ENCODE results near the gene TRPV2.

DNA sequence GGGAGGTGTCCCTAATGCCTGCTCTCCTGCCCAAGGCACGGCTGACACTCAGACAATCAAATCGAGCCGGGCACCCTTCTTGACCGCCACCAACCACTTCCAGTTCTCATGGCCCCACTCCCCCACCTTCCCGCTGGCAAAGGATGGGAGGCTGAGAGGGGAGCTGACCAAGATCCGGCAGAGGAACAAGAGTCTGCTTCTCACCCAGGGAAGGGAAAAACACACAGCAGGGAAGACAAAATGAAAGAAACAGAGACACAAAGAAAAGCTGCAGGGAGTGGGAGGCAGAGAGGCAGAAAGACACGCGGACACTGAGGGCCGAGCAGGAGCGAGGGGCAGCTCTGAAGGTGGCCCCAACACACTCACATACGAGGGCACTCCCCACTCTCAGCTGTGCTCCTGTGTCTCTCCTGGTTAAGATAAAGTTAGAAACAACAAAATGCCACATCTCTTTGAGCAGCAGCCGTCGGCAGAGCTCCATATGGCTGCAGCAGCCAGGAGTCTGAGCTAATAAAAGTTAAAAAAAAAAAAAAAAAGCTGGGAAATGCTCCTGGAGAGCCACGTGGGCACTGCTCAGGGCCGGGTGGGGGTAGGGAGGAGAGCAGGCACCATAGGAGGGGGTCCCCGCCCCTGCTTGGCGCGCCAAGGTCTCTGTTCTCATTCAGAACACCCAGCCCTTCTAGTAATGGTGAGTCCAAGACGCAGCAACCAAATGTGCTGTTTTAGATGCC lies 69.2 kb downstream of the TRPV2 start:
- TF ChIP-seq SP1 (IDR thresholded peaks at IDR 0.05), result no peak
- no peak for TF ChIP-seq FOXK2 (IDR thresholded peaks at IDR 0.05)
- TF ChIP-seq ELF4 (IDR thresholded peaks at IDR 0.05), result no peak
- no peak for TF ChIP-seq FOXM1 (IDR thresholded peaks at IDR 0.05; ENCODE audit: borderline replicate concordance)
- no peak for TF ChIP-seq ARNT (IDR thresholded peaks at IDR 0.05)
- TF ChIP-seq FOXA1 (IDR thresholded peaks at IDR 0.05), result no peak
- TF ChIP-seq LEF1 (IDR thresholded peaks at IDR 0.05; ENCODE audit: borderline replicate concordance), result no peak
- TF ChIP-seq TARDBP (IDR thresholded peaks at IDR 0.05), result no peak

Measured in HEK293T (cell line).